Stimulated activated CD8-positive, alpha-beta memory T cell treated with anti-CD3 and anti-CD28 coated beads, Interleukin-12 subunit alpha, Interleukin-12 subunit beta, amount 100 ng/mL, for 24 hours (primary cell): ENCODE measurements around the gene BRMS1.
"Not testable (repeated sequence)": the region's sequence is repeated elsewhere in the genome, so short reads cannot be mapped to it uniquely, and the experiment has no call there.

Experiments used
- DNase-seq: peaks from one replicate; pipeline ENCODE4 v3.0.0-alpha.2; 2020; ENCODE audit errors: extremely low read depth

BRMS1 gene

GRCh38 chr11:66322732-66323427 is 22.0 kb downstream of the BRMS1 start:
- DNase-seq, result no peak

DNA sequence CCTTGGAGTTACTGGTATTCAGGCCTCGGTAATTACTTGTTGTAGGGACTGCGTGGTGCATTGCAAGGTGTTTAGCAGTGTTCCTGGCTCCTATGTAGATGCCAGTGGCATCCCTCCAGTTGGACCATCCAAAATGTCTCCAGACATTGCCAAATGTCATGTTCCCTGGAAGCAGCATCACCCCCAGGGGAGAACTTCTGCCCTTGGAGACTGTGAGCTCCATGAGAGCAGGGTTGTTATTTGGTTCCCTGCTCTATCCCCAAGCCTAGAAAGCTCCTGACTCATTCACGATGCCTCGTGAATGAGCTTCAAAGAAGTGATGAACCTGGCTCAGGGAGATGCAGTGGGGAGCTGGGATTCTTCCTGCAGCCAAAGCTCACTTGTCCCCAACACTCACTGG is 23.3 kb downstream of the BRMS1 start:
- no peak for DNase-seq

- not testable (repeated sequence) for DNase-seq
Observed at GRCh38 chr11:66320748-66321147, 24.2 kb downstream of the BRMS1 start.

- DNase-seq, result not testable (repeated sequence)
Observed at GRCh38 chr11:66320289-66320688, 24.6 kb downstream of the BRMS1 start.

DNA sequence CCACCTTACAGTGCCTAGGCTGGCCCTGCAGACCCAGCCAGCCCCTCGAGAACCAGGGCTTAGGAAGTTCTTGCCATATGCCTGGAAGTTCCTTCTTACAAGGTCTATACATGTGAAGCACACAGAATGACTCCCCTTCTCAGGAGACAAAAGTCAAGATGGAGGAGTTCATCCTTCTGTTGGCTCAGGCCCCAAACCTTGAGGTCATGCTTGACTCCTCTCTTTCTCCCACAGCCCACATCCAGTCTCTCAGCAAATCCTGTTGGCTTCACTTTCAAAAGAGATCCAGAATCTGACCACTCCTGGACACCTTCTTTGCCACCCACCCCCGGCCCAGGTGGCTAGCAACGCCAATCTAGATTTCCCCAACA is 26.3 kb downstream of the BRMS1 start:
- no peak for DNase-seq

DNA sequence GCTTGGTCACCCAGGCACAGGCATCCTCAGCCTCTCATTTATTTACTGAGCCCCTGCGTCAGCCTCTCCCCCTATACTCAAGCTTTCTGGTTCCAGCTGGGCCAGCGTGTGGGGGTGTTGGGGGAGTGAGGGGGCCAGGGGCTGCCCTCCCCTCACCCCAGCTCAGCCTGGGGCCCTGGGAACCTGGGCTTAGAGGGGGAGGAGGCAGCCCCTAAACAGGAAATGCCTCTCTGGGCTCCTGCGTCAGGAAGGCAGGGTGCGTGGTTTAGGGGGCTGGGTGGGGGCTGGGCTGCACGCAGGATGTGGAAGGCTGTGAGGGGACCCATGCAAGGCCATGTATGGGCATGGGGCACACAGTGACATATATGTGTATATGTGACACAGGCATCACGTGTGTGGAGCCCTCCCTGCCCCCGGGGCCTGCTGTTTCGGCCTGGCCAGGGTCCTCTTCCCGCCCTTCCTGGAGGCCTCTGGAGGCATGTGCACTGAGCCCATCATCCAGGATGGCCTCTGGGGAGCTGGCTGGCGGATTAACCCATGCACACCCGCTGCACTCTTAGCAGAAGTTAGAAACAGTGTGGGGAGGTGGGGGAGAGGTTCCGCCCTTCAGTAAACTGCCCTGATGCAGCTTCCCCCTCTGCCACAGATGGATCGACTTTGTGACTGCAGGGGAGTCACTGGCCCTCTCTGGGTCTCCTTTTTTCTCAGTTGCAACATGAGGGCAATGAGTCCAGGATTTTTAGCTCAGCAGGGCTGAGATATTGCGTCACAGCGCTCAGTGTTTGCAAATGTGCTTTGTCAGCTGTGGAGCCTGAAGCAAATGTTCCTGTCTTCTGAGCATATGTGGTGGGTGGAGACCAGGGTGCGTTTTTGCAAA is 26.9 kb downstream of the BRMS1 start:
- no peak for DNase-seq

DNA sequence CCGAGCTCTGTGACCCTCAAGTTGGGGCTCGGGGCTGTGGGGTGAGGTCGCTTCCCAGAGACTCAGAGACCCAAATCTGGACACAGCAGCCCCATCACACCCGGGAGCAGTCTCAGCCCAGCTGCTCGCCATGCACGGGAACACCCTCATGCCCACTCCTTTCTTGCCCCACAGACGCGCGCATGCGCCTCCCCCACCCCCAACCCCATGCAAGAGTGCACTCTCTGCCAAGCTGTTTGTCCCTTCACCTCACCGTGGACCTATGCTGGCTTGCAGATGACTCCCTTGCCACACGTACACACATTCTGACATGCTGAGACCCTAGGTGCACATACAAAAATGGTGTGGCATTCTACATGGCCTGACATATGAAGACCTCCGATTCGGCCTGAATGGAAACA is 27.6 kb downstream of the BRMS1 start:
- DNase-seq, result no peak

DNA sequence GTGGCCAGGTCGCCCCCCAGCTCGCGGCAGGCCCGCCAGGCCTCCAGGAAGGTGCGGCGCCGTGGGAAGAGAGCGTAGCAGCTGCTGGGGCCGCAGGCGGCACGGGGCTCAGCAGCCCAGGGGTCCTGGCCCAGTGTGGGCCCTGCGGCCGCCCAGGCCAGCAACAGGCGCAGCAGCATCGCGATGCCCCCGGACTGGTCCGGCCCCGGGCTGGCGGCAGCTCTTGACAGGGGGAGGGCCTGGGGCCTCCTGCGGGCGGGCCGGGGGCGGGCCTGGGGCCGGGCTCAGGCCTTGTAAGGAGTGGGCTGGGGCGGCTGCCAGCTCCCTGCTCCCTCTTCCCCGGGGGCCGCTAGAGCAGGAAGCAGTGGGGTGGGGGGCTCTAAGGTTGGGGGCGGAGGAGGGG is 28.1 kb downstream of the BRMS1 start, which contains the start of gene CD248:
Gene CD248 (minus strand): TSS at position 196 of the 403 bp plus-strand sequence. CDS start 17 bp downstream, at position 179.
- no peak for DNase-seq

DNA sequence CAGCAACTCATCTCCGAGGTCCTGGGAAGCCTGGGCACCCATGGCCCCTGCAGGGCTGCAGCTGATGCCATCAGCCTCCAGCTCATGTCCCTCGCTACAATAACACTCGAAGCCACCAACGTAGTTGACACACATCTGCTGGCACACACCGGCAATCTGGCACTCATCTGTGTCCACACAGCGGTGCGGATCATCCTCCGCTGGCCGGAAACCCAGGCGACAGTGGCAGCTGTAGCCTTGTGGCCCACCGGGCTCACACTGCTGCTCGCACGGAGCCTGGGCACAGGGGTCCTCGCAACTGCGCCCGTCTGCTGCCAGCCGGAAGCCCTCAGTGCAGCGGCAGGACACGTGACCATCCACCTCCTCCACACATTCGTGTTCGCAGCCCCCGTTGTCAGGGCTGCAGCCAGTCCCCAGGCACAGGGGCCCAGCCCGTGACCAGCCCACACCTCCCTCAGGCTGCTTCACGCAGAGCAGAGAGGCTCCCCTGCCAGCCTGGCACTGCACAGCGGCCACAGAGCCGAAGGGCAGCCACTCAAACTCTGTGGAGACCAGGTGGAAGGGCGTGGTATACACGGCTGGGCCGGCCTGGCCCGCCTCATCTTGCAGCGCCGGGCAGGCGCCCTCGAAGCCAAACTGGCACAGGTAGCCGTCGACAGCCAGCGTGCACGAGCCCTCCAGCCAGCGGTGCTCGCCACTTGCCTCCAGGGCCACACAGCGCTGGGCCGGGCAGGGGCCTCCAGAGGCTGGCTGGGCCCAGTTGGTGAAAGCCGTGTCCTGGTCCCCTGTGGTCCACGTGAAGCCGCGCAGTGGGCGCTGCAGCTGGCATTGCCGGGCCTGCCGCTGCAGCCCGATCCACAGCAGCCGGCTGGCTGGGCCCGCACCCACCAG is 28.7 kb downstream of the BRMS1 start:
- no peak for DNase-seq

GRCh38 chr11:66315498-66315885 is 29.4 kb downstream of the BRMS1 start:
- no peak for DNase-seq

GRCh38 chr11:66314561-66315497 is 30.1 kb downstream of the BRMS1 start:
- DNase-seq, result no peak

GRCh38 chr11:66314186-66314501 is 30.8 kb downstream of the BRMS1 start:
- no peak for DNase-seq

- DNase-seq, result no peak
Observed at GRCh38 chr11:66313321-66314185, 31.4 kb downstream of the BRMS1 start.

- peak; percentile 94 for DNase-seq
Observed at GRCh38 chr11:66312549-66313320, 32.2 kb downstream of the BRMS1 start.

- DNase-seq, result peak; percentile 88
Observed at GRCh38 chr11:66311965-66312548, 32.8 kb downstream of the BRMS1 start.

DNA sequence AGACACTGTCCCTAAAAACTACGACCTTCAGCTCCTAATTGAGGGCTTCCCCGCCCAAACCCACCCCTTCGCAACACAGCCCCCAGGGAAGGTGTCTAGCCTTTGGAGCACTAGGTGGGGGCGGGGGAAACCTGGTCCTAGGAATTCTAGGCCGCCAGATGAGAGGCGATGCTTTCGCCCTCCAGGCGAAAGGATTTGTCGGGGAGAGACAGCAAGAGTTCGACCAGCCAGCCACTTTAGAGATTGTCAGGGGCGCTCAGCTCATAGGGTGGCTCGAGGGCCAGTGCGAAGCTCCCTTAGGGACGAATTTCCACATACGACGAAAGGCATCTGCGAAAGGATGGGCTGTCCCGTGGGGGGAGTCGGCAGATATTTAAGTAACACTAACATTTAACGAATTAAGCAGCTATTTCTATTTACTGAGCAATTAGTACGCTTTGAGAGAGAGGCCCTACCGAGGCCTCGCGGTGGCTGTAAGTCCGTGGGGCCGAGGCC is 33.4 kb downstream of the BRMS1 start:
- DNase-seq, result no peak

- DNase-seq, result not testable (repeated sequence)
Observed at GRCh38 chr11:66310803-66311440, 34.0 kb downstream of the BRMS1 start.

DNA sequence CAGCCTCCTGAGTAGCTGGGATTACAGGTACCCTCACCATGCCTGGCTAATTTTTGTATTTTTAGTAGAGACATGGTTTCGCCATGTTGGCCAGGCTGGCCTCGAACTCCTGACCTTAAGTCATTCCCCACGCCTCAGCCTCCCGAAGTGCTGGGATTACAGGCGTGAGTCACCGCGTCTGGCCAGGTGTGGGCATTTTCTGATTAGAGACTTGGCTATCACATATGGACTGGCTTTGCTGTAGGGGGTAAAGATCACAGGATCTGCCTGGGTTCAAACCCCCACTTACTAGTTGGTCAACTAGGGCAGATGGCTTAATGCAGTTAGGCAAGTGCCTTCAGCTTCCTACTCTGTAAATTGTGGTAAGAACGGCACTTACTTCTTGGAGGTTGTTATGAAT is 34.6 kb downstream of the BRMS1 start:
- DNase-seq, result no peak
